HEK293T (cell line): ENCODE data around the gene PRDM16.

Experiments used
- BHLHE40 ChIP-seq: fragments of 450-650 bp; IDR thresholded peaks from 2 replicates; pipeline ENCODE4 v1.6.1; 2016; ENCODE audit warnings: mild to moderate bottlenecking, moderate library complexity, borderline replicate concordance
- CTBP1 ChIP-seq: fragments of 450-650 bp; IDR thresholded peaks from 2 replicates; pipeline ENCODE4 v1.6.1; 2016; ENCODE audit warnings: borderline replicate concordance
- ELF4 ChIP-seq: fragments of 450-650 bp; IDR thresholded peaks from 2 replicates; pipeline ENCODE4 v1.6.1; 2017; ENCODE audit warnings: antibody characterized with exemption
- FOXK2 ChIP-seq: fragments of 450-650 bp; IDR thresholded peaks from 2 replicates; pipeline ENCODE4 v1.6.1; 2016; ENCODE audit warnings: mild to moderate bottlenecking
- FOXM1 ChIP-seq: fragments of 450-650 bp; IDR thresholded peaks from 2 replicates; pipeline ENCODE4 v1.6.1; 2017; ENCODE audit warnings: mild to moderate bottlenecking, borderline replicate concordance
- L3MBTL2 ChIP-seq: fragments of 450-650 bp; conservative IDR thresholded peaks from 2 replicates; pipeline ENCODE4 v1.6.1; 2016; ENCODE audit warnings: mild to moderate bottlenecking
- SP1 ChIP-seq: fragments of 450-650 bp; IDR thresholded peaks from 2 replicates; pipeline ENCODE4 v1.6.1; 2017
- SUZ12 ChIP-seq: fragments of 450-650 bp; IDR thresholded peaks from 2 replicates; pipeline ENCODE4 v1.6.1; 2016; ENCODE audit warnings: mild to moderate bottlenecking
- TARDBP ChIP-seq: fragments of 450-650 bp; IDR thresholded peaks from 2 replicates; pipeline ENCODE4 v1.6.1; 2016
- ZNF384 ChIP-seq: fragments of 450-650 bp; IDR thresholded peaks from 2 replicates; pipeline ENCODE4 v1.6.1; 2016

DNA sequence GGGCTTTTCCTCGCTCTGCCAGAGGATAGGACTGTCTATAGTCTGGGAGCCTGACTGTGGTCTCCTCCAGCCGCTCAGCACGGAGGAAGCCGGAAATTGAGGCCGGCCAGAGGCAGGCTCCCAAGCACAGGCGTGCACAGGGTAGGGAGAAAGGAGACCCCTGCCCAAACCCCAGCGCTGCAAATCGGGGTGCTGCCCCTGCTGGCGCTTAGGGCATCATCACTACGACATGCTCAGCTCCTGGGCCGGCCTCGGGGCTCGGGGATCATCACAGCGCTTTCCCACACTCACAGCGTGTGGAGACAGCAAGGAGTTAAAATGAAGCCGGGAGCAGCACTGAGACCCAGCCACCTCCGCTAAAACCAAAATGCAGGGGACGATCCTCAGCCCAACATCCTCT, 322.7 kb downstream of the PRDM16 start:
- TF ChIP-seq TARDBP (no peak), FOXK2 (no peak), ZNF384 (no peak), CTBP1 (no peak), BHLHE40 (no peak), SP1 (no peak), FOXM1 (no peak), L3MBTL2 (no peak), SUZ12 (no peak), ELF4 (no peak)
